Measurements from ENCODE around the gene LRFN5.

Gene LRFN5

DNA sequence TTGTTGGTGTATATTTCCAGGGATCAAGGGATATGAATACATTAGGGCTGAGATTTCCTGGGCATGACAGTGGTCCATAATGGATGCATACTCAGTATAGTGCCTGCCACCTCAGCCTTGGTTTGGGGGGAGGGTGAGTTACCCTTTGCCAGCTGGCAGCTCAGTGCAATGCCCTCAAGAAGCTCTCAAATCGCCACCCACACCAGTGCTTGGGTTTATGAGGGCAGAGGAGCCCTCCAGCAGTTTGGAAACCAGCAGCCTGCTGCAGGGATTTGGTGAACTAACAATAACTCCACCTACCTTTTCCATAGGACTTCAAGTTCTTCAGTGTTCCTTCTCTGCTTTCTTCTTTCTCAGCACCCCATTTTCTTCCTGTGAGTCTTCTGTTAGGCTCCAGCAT, 218.9 kb downstream of the LRFN5 start:
- Histone ChIP-seq H3K27me3 (ENCODE audit: control insufficient read depth, insufficient read depth, low read length) (no peaks in the 10 kb centered on the region), H3K4me1 (ENCODE audit: control insufficient read depth, insufficient read depth, low read length) (no peaks in the 10 kb centered on the region), H3K9me3 (ENCODE audit: control insufficient read depth, insufficient read depth, low read length) (no peaks in the 10 kb centered on the region), H3K4me3 (ENCODE audit: low read length) (no peak overlapping the region), H3K36me3 (ENCODE audit: control insufficient read depth, insufficient read depth, low read length) (no peaks in the 10 kb centered on the region), H3K27ac (ENCODE audit: low read length) (no peak overlapping the region)
- DNase-seq (ENCODE audit: low read depth, low spot score): no peak
- no CpG with 5 or more reads among the region's 1 CpG for WGBS (ENCODE audit: insufficient coverage, insufficient read length)

DNA sequence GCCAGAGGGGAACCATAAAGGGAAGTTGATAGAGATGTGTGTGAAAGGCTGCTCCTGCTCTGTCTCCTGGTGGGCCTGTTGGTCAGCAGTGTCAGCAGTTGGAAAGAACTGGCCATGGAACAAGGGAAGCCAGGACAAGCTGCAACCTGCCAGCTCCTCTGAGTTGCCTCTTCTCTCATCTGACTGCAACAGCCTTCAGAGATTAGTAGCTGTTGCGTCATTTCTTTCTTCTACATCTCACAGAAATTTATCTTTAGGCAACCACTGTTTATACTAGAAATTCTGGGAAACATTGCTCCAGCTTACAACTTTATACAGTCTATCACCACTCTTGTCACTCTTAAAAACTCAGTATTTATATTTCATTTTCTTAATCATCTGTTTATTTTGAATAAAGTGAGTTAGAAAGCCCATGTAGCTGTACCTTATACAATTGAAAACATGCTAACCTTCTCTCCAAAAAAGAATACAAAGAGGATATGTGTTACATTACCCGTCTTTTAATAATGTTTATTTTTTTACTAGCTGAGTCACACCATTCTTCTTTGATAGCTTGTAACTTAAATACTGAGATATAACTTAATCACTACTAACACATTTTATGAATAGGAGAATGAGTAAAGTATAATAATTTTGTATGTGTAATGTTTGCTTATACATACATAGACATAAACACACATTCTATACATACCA, 224.2 kb downstream of the LRFN5 start:
- Histone ChIP-seq H3K36me3 (ENCODE audit: control insufficient read depth, insufficient read depth, low read length) (no peaks in the 10 kb centered on the region), H3K9me3 (ENCODE audit: control insufficient read depth, insufficient read depth, low read length) (no peaks in the 10 kb centered on the region), H3K4me3 (ENCODE audit: low read length) (no peak overlapping the region), H3K4me1 (ENCODE audit: control insufficient read depth, insufficient read depth, low read length) (no peaks in the 10 kb centered on the region), H3K27me3 (ENCODE audit: control insufficient read depth, insufficient read depth, low read length) (no peaks in the 10 kb centered on the region), H3K27ac (ENCODE audit: low read length) (no peak overlapping the region)
- no peak for DNase-seq (ENCODE audit: low read depth, low spot score)
- no CpG with 5 or more reads among the region's 2 CpGs for WGBS (ENCODE audit: insufficient coverage, insufficient read length)

DNA sequence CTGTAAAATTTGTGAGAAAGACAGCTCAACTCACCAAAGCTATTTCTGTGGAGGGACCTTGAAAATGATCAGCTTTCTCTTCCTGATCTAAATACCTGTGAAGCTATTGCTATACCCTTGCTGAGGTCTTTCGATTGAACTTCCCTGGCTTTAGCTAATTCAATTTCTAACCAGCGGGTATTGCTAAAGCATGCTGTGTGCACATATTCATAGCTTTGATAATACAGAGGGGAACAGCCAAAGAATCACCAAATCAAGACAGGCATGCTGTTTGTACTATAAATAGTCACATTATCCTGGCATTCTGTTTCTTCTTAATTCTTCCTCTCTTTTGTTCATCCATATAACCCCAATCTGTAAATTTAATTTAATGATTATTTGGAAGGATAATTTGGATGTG, 233.0 kb downstream of the LRFN5 start:
- no peak for DNase-seq (ENCODE audit: low read depth, low spot score)
- no peaks in the 10 kb centered on the region for H3K27me3 ChIP-seq (ENCODE audit: control insufficient read depth, insufficient read depth, low read length)
- H3K27ac ChIP-seq (ENCODE audit: low read length): no peak overlapping the region
- no peaks in the 10 kb centered on the region for H3K4me1 ChIP-seq (ENCODE audit: control insufficient read depth, insufficient read depth, low read length)
- no peaks in the 10 kb centered on the region for H3K9me3 ChIP-seq (ENCODE audit: control insufficient read depth, insufficient read depth, low read length)
- H3K4me3 ChIP-seq (ENCODE audit: low read length): no peak overlapping the region
- H3K36me3 ChIP-seq (ENCODE audit: control insufficient read depth, insufficient read depth, low read length): no peaks in the 10 kb centered on the region
- no CpG with 5 or more reads among the region's 2 CpGs for WGBS (ENCODE audit: insufficient coverage, insufficient read length)

DNA sequence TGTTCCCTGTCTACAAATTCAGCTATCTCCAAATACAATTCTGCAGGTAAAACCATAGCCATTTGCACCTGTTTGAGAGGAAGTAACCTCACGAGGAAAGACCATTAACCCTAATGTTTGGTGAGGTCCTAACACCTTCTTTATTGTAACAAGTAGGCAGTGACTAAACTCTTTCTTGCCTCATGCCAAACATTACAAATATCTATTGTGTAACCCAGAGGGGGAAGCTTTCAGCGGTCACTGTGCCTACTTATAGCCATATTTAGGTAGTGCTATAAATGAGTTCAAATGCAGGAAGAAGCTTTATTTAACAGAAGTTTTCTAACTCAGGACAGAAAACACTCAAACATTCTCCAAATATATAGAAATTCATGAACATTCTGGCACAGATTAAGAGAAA, 252.7 kb downstream of the LRFN5 start:
- Histone ChIP-seq H3K27ac (ENCODE audit: low read length) (no peak overlapping the region), H3K27me3 (ENCODE audit: control insufficient read depth, insufficient read depth, low read length) (no peaks in the 10 kb centered on the region), H3K4me3 (ENCODE audit: low read length) (no peak overlapping the region), H3K4me1 (ENCODE audit: control insufficient read depth, insufficient read depth, low read length) (no peaks in the 10 kb centered on the region), H3K9me3 (ENCODE audit: control insufficient read depth, insufficient read depth, low read length) (no peaks in the 10 kb centered on the region), H3K36me3 (ENCODE audit: control insufficient read depth, insufficient read depth, low read length) (no peaks in the 10 kb centered on the region)
- WGBS (ENCODE audit: insufficient coverage, insufficient read length): no CpG with 5 or more reads among the region's 2 CpGs
- DNase-seq (ENCODE audit: low read depth, low spot score): no peak

DNA sequence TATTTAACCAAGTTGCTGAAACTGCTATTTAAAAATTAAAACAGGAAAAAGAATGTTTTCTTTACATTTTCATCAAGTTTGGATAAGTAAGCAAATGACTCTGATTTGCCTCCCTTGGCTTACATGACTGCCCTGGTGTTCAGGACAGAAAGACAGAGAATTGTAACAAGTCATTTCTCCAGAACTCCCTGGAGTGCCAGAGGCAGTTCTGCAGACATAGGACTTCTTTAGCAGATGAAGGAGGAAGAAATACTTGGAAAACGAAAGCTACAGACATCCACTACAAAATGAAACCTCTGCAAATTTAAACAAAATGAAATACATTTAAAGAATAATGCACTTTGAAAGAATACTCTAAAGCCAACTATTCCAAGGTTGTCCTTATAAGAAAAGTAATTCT, 253.9 kb downstream of the LRFN5 start:
- WGBS (ENCODE audit: insufficient coverage, insufficient read length): no CpG with 5 or more reads among the region's 1 CpG
- Histone ChIP-seq H3K27me3 (ENCODE audit: control insufficient read depth, insufficient read depth, low read length) (no peaks in the 10 kb centered on the region), H3K27ac (ENCODE audit: low read length) (no peak overlapping the region), H3K9me3 (ENCODE audit: control insufficient read depth, insufficient read depth, low read length) (no peaks in the 10 kb centered on the region), H3K4me3 (ENCODE audit: low read length) (no peak overlapping the region), H3K4me1 (ENCODE audit: control insufficient read depth, insufficient read depth, low read length) (no peaks in the 10 kb centered on the region), H3K36me3 (ENCODE audit: control insufficient read depth, insufficient read depth, low read length) (no peaks in the 10 kb centered on the region)
- DNase-seq (ENCODE audit: low read depth, low spot score): no peak

DNA sequence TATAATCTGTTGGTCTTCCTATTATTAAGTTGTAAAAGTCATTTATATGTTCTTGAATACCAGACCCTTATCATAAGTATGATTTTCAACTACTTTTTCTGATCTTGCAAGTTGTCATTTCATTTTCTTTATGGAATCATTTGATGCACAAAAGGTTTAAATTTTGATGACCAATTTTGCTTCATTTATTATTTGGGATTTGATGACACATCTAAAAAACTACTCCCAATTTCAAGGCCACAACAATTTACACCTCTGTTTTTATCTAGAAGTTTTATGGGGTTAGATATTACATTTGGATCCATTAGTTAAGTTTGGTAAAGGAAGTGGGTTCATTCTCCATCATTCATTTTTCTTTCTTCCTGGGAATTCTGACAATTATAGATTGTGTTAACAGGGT, 259.2 kb downstream of the LRFN5 start:
- Histone ChIP-seq H3K9me3 (ENCODE audit: control insufficient read depth, insufficient read depth, low read length) (no peaks in the 10 kb centered on the region), H3K4me1 (ENCODE audit: control insufficient read depth, insufficient read depth, low read length) (no peaks in the 10 kb centered on the region), H3K27me3 (ENCODE audit: control insufficient read depth, insufficient read depth, low read length) (no peaks in the 10 kb centered on the region), H3K36me3 (ENCODE audit: control insufficient read depth, insufficient read depth, low read length) (no peaks in the 10 kb centered on the region), H3K4me3 (ENCODE audit: low read length) (no peak overlapping the region), H3K27ac (ENCODE audit: low read length) (no peak overlapping the region)
- DNase-seq (ENCODE audit: low read depth, low spot score): no peak

DNA sequence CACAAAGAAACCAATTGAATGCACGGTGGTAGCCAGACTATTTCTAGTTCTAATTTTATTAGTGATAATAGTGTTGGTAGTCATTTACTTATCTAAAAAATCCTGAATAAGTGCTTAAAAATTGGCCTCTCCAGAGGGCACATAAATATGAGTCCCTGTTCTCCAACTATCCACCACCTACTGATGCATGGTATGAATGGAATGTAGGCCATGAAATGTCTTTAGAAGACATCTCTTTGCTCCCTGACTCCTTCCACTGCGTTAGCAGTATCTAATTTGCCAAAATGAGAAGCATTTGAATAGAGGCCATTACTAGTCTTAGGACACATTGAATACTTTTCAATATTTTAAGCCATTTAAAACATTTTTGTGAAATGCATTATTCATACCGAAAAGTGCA, 261.7 kb downstream of the LRFN5 start:
- H3K27me3 ChIP-seq (ENCODE audit: control insufficient read depth, insufficient read depth, low read length): no peaks in the 10 kb centered on the region
- H3K9me3 ChIP-seq (ENCODE audit: control insufficient read depth, insufficient read depth, low read length): no peaks in the 10 kb centered on the region
- no CpG with 5 or more reads among the region's 3 CpGs for WGBS (ENCODE audit: insufficient coverage, insufficient read length)
- no peak overlapping the region for H3K4me3 ChIP-seq (ENCODE audit: low read length)
- no peaks in the 10 kb centered on the region for H3K4me1 ChIP-seq (ENCODE audit: control insufficient read depth, insufficient read depth, low read length)
- no peak for DNase-seq (ENCODE audit: low read depth, low spot score)
- H3K36me3 ChIP-seq (ENCODE audit: control insufficient read depth, insufficient read depth, low read length): no peaks in the 10 kb centered on the region
- no peak overlapping the region for H3K27ac ChIP-seq (ENCODE audit: low read length)

DNA sequence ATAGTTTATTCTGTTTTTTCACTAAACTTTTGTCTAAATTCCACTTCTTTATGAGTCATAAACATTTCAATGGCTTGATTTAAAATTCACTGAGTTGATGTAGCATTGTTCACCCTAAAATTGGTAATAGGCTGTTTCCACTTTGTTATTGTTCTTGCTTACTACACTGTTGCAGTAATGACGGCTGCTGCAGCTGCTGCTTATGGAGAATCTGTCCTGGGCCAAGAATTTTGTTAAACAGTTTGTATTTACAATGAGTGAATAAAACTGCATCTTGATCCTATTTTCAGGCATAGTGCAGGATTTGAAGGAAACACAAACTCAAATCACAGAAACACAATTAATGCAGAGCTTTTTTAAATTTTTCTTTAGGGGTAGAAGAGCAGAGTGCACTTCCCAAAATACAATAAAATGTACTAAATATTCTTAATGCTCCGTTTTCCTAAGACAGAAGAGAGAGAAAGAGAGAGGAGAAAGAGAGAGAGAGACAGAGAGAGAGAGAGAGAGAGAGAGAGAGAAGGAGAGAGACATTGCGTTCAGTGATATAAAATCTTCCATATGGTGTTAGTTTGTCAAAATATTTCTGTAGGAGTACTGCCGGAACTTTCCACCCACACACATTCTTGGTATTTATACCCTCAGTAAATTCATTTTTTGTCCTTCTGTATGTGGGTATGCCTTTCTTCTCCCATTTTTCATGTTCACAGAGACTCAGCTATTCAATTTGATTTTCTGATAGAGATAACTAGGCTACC, 266.4 kb downstream of the LRFN5 start:
- no peaks in the 10 kb centered on the region for H3K9me3 ChIP-seq (ENCODE audit: control insufficient read depth, insufficient read depth, low read length)
- H3K4me1 ChIP-seq (ENCODE audit: control insufficient read depth, insufficient read depth, low read length): no peaks in the 10 kb centered on the region
- no peak for DNase-seq (ENCODE audit: low read depth, low spot score)
- no CpG with 5 or more reads among the region's 4 CpGs for WGBS (ENCODE audit: insufficient coverage, insufficient read length)
- H3K4me3 ChIP-seq (ENCODE audit: low read length): no peak overlapping the region
- H3K27me3 ChIP-seq (ENCODE audit: control insufficient read depth, insufficient read depth, low read length): no peaks in the 10 kb centered on the region
- H3K36me3 ChIP-seq (ENCODE audit: control insufficient read depth, insufficient read depth, low read length): no peaks in the 10 kb centered on the region
- no peak overlapping the region for H3K27ac ChIP-seq (ENCODE audit: low read length)

DNA sequence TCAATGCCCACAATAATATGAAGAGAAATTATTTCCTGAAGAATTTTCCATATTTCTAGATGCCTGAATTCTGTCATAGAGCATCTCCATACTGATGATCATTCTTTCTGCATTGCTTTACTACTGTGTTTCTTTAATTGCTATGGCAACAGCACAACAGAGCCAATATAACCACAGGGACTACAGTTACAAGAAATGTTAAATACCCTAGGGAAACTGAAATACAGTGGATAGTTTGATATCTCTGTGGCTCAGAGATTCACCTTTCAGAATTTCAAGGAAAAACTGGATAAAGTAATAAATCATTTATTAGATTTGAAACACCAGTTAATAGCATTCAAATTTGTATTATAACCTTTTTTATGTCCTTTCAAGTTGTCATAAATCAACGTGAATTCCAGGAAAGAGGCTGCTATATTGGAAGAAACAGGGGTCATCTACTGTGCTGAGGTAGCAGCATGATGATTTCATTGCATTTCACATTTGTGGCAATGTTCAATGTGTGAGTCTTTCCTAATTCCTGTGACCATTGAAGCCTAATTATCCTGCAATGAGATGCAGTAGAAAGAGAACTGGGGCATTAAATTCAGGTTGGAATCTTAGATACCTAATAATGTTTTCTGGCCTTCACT, 267.1 kb downstream of the LRFN5 start:
- no peaks in the 10 kb centered on the region for H3K9me3 ChIP-seq (ENCODE audit: control insufficient read depth, insufficient read depth, low read length)
- no peak for DNase-seq (ENCODE audit: low read depth, low spot score)
- H3K36me3 ChIP-seq (ENCODE audit: control insufficient read depth, insufficient read depth, low read length): no peaks in the 10 kb centered on the region
- H3K4me3 ChIP-seq (ENCODE audit: low read length): no peak overlapping the region
- H3K27ac ChIP-seq (ENCODE audit: low read length): no peak overlapping the region
- no CpG with 5 or more reads among the region's 1 CpG for WGBS (ENCODE audit: insufficient coverage, insufficient read length)
- no peaks in the 10 kb centered on the region for H3K4me1 ChIP-seq (ENCODE audit: control insufficient read depth, insufficient read depth, low read length)
- no peaks in the 10 kb centered on the region for H3K27me3 ChIP-seq (ENCODE audit: control insufficient read depth, insufficient read depth, low read length)

DNA sequence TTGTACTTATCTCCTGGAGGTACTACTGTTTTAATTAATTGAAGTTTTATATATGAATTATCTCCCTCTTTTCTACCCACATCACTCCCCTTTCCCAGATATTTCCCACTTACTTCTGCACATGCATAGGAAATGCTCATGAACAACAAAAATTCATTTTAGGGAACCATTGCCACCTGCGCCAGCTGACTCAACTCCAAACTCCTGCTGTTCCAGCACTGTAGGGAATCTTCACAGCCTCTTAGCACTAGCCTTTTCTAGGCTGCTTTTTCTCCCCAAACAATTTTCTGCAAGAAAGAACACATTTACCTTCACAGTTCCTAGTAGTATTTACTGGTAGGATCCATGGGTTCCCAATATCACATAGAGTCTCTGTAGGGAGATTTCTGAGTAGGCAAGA, 268.4 kb downstream of the LRFN5 start:
- no peak for DNase-seq (ENCODE audit: low read depth, low spot score)
- Histone ChIP-seq H3K4me3 (ENCODE audit: low read length) (no peak overlapping the region), H3K27me3 (ENCODE audit: control insufficient read depth, insufficient read depth, low read length) (no peaks in the 10 kb centered on the region), H3K27ac (ENCODE audit: low read length) (no peak overlapping the region), H3K36me3 (ENCODE audit: control insufficient read depth, insufficient read depth, low read length) (no peaks in the 10 kb centered on the region), H3K9me3 (ENCODE audit: control insufficient read depth, insufficient read depth, low read length) (no peaks in the 10 kb centered on the region), H3K4me1 (ENCODE audit: control insufficient read depth, insufficient read depth, low read length) (no peaks in the 10 kb centered on the region)
- WGBS (ENCODE audit: insufficient coverage, insufficient read length): no CpG with 5 or more reads among the region's 1 CpG
